ENCODE results near the gene SORCS2. TPM values are rescaled to one million over a fixed set of nuclear protein-coding genes. Genes with fewer than 3 reads are reported as not detected.

SORCS2 gene
- total RNA-seq, 2 experiments from 2014 or later, result 0.03 TPM; not detected in 1

DNA sequence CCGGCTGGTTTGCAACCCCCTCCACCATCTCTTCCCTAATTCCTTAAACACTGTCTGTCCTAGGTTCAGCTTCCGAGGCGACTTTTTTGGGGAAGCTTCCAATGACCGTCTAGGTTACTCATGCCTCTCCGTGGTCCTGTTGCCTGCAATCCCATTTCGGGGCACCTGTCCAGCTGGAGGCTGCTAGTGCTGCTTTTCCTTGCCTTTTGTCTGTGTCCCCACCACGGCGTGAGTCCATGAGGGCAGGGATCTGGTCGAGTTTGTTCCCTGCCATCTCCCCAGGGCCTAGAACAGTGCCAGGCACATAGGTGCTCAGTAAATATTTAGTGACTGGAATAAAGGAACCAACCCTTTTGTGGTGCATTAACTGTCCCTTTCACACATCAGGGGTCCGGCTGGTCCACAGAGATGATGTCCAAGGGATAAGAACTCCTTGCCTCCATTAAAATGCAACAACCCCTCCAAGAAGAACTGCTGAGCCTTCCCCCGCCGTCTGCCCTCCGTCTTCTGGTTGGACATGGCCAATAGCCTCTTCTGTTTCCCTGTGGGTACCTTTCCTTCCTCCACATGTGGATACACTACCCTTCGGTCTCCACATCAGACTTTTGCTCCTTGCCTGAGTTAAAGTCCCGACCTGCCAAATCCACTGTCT, 5.7 kb upstream of the SORCS2 start:
- BruUV-seq (replicated peaks), result no TSS peak
- ChIA-PET CTCF (ENCODE audit: unreplicated experiment) (no interaction called here), POLR2A (no interaction called here)
- 0 out of 2 replicates have a peak, but pooled peaks cover 4% of the 10 kb centered on the region for H3K9me2 ChIP-seq (ENCODE audit: insufficient read depth, low read length)
- no peak overlapping the region for H3K4me2 ChIP-seq (ENCODE audit: low read length)
- no peaks in the 10 kb centered on the region for H3K9me3 ChIP-seq (ENCODE audit: low read length)
- no peaks in the 10 kb centered on the region for H4K20me1 ChIP-seq (ENCODE audit: insufficient read depth, low read length)
- H3K4me3 ChIP-seq (ENCODE audit: low read depth, low read length, poor library complexity, severe bottlenecking), result no peak overlapping the region
- TF ChIP-seq, protein P1, sequence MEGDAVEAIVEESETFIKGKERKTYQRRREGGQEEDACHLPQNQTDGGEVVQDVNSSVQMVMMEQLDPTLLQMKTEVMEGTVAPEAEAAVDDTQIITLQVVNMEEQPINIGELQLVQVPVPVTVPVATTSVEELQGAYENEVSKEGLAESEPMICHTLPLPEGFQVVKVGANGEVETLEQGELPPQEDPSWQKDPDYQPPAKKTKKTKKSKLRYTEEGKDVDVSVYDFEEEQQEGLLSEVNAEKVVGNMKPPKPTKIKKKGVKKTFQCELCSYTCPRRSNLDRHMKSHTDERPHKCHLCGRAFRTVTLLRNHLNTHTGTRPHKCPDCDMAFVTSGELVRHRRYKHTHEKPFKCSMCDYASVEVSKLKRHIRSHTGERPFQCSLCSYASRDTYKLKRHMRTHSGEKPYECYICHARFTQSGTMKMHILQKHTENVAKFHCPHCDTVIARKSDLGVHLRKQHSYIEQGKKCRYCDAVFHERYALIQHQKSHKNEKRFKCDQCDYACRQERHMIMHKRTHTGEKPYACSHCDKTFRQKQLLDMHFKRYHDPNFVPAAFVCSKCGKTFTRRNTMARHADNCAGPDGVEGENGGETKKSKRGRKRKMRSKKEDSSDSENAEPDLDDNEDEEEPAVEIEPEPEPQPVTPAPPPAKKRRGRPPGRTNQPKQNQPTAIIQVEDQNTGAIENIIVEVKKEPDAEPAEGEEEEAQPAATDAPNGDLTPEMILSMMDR (conservative IDR thresholded peaks at IDR 0.05; ENCODE audit: low read length), result no peak; the same call in 1 of the 2 replicates
- TF ChIP-seq EZH2phosphoT487 (IDR thresholded peaks at IDR 0.05; ENCODE audit: borderline replicate concordance, low read depth, low read length), result no peak
- H3K4me1 ChIP-seq (ENCODE audit: insufficient read depth, low read length, poor library complexity, severe bottlenecking), result no peaks in the 10 kb centered on the region
- H3K36me3 ChIP-seq (ENCODE audit: insufficient read depth, low read length), result no peaks in the 10 kb centered on the region
- intact Hi-C loops (cut with micrococcal nuclease; ENCODE audit: unreplicated experiment), result loop anchor here (1.0 kb wide), 1 partner anchor 84 kb away; no protein-coding TSS in a partner anchor
- H3K79me2 ChIP-seq (ENCODE audit: insufficient read depth, low read depth, low read length), result no peaks in the 10 kb centered on the region
- no peak overlapping the region for H3K27ac ChIP-seq (ENCODE audit: low read depth, low read length, poor library complexity, severe bottlenecking)
- DNase-seq (ENCODE audit: low spot score), result no peak
- no peak overlapping the region for H2AFZ ChIP-seq (ENCODE audit: low read length)

DNA sequence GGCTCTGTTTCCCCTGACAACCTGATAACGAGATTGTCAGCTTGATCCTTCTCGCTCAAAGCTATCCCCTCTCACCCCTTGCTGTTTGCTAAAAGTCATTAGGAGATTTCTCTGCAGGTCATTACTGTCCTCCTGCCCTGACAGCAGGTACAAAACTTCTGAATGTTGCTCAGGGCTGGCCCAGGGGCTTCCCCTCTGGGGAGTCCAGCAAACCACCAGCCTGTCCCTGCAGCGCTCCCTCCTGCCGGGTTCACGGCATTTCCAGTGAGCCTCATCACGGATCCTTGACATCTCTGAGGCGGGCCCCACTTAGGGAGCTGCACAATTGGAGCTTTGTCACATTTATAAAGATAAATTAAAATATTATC, 5.2 kb upstream of the SORCS2 start:
- Histone ChIP-seq H3K4me2 (ENCODE audit: low read length) (no peak overlapping the region), H2AFZ (ENCODE audit: low read length) (no peak overlapping the region), H3K9me3 (ENCODE audit: low read length) (no peaks in the 10 kb centered on the region), H3K4me3 (ENCODE audit: low read depth, low read length, poor library complexity, severe bottlenecking) (no peak overlapping the region), H3K79me2 (ENCODE audit: insufficient read depth, low read depth, low read length) (no peaks in the 10 kb centered on the region), H3K4me1 (ENCODE audit: insufficient read depth, low read length, poor library complexity, severe bottlenecking) (no peaks in the 10 kb centered on the region), H4K20me1 (ENCODE audit: insufficient read depth, low read length) (no peaks in the 10 kb centered on the region), H3K36me3 (ENCODE audit: insufficient read depth, low read length) (no peaks in the 10 kb centered on the region), H3K27ac (ENCODE audit: low read depth, low read length, poor library complexity, severe bottlenecking) (no peak overlapping the region), H3K9me2 (ENCODE audit: insufficient read depth, low read length) (0 out of 2 replicates have a peak, but pooled peaks cover 3% of the 10 kb centered on the region)
- POLR2A ChIA-PET, result no interaction called here
- CTCF ChIA-PET (ENCODE audit: unreplicated experiment), result no interaction called here
- DNase-seq (ENCODE audit: low spot score), result no peak
- BruUV-seq (replicated peaks), result no TSS peak
- intact Hi-C loops (cut with micrococcal nuclease; ENCODE audit: unreplicated experiment), result no loop called here
- TF ChIP-seq EZH2phosphoT487 (IDR thresholded peaks at IDR 0.05; ENCODE audit: borderline replicate concordance, low read depth, low read length), result no peak
- TF ChIP-seq, protein P1 (conservative IDR thresholded peaks at IDR 0.05; ENCODE audit: low read length), result no peak

DNA sequence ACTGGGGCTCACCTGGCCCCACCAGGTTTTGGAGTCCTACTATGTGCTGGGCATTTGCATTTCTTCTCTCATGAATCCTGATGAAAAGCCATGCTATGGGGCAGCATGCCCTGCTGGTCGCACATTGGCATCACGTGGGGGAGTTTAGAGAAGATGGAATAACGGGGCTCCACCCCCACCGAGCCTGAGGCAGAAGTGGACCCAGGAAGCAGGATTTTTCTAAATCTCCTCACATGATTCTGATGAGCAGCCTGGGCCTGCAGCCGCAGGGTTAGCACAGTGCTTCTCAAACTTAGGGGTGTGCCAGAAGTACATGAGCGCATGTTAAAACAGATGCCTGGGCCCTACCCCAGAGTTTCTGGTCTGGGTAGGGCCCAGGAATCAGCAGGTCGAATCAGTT, 4.6 kb upstream of the SORCS2 start:
- Histone ChIP-seq H3K36me3 (ENCODE audit: insufficient read depth, low read length) (no peaks in the 10 kb centered on the region), H4K20me1 (ENCODE audit: insufficient read depth, low read length) (no peaks in the 10 kb centered on the region), H3K9me3 (ENCODE audit: low read length) (no peaks in the 10 kb centered on the region), H3K79me2 (ENCODE audit: insufficient read depth, low read depth, low read length) (no peaks in the 10 kb centered on the region), H3K4me3 (ENCODE audit: low read depth, low read length, poor library complexity, severe bottlenecking) (no peak overlapping the region), H3K27ac (ENCODE audit: low read depth, low read length, poor library complexity, severe bottlenecking) (no peak overlapping the region), H2AFZ (ENCODE audit: low read length) (no peak overlapping the region), H3K4me1 (ENCODE audit: insufficient read depth, low read length, poor library complexity, severe bottlenecking) (no peaks in the 10 kb centered on the region), H3K9me2 (ENCODE audit: insufficient read depth, low read length) (no peaks in the 10 kb centered on the region), H3K4me2 (ENCODE audit: low read length) (no peak overlapping the region)
- CTCF ChIA-PET (ENCODE audit: unreplicated experiment), result no interaction called here
- TF ChIP-seq EZH2phosphoT487 (IDR thresholded peaks at IDR 0.05; ENCODE audit: borderline replicate concordance, low read depth, low read length), result no peak
- TF ChIP-seq, protein P1 (conservative IDR thresholded peaks at IDR 0.05; ENCODE audit: low read length), result no peak
- no TSS peak for BruUV-seq (replicated peaks)
- DNase-seq (ENCODE audit: low spot score), result no peak
- intact Hi-C loops (cut with micrococcal nuclease; ENCODE audit: unreplicated experiment), result no loop called here
- POLR2A ChIA-PET, result no interaction called here

All from OCI-LY7 (cell line).